PC-9 (cell line): ENCODE data around the gene SLC6A3. TPM values are rescaled to one million over a fixed set of nuclear protein-coding genes. Genes with fewer than 3 reads are reported as not detected.

ENCODE experiments used
- BruUV-seq: library from RNA; stranded (reverse); fragments of 400-500 nt; replicated peaks from 2 replicates; lab custom pipeline; 2021; lab: Mats Ljungman, UMichigan
- CTCF ChIA-PET: fragments of 300-600 bp; sonication (Branson Sonifier 250); formaldehyde crosslinking; loops from one replicate; lab custom pipeline; 2022; ENCODE audit warnings: antibody characterized with exemption; lab: Charles Lee
- POLR2A ChIA-PET: fragments of 300-600 bp; sonication (Branson Sonifier 250); formaldehyde crosslinking; loops from one replicate; lab custom pipeline; 2022; ENCODE audit warnings: antibody characterized with exemption; ENCODE audit not compliant: unreplicated experiment; lab: Charles Lee
- DNase-seq, 2 experiments: peaks; one replicate each; pipeline versions ENCODE4 v3.0.0 to v3.0.0-alpha.2; 2015 to 2022; ENCODE audit warnings: mixed read lengths in 1 of 2
- H2AFZ ChIP-seq: fragments of 200-600 bp; sonication (generic); 2 replicates; pipeline ENCODE4 v1.8.1; 2017; ENCODE audit warnings: antibody characterized with exemption
- H3F3A ChIP-seq: fragments of 200-600 bp; sonication (generic); 2 replicates; pipeline ENCODE4 v1.8.1; 2017; ENCODE audit warnings: antibody characterized with exemption, mild to moderate bottlenecking, low read depth; ENCODE audit not compliant: insufficient read depth
- H3K27ac ChIP-seq: fragments of 200-600 bp; sonication (generic); 2 replicates; pipeline ENCODE4 v1.6.1; 2016; ENCODE audit warnings: mixed run types
- H3K27me3 ChIP-seq: fragments of 200-600 bp; sonication (generic); 2 replicates; pipeline ENCODE4 v1.6.1; 2016; ENCODE audit warnings: low read depth, mixed run types; ENCODE audit not compliant: insufficient read depth
- H3K36me3 ChIP-seq: fragments of 200-600 bp; sonication (generic); 2 replicates; pipeline ENCODE4 v1.6.1; 2016; ENCODE audit warnings: low read depth, mixed run types
- H3K4me1 ChIP-seq: fragments of 200-600 bp; sonication (generic); replicated peaks from 2 replicates; pipeline ENCODE4 v1.6.1; 2016; ENCODE audit warnings: mixed run types; ENCODE audit not compliant: insufficient read depth
- H3K4me2 ChIP-seq: fragments of 200-600 bp; sonication (generic); 2 replicates; pipeline ENCODE4 v1.6.1; 2017; ENCODE audit warnings: mixed run types
- H3K4me3 ChIP-seq: fragments of 200-600 bp; sonication (generic); 2 replicates; pipeline ENCODE4 v1.6.1; 2016; ENCODE audit warnings: mixed run types
- H3K79me2 ChIP-seq: fragments of 200-600 bp; sonication (generic); 2 replicates; pipeline ENCODE4 v1.6.1; 2017; ENCODE audit warnings: low read depth, mixed run types
- H3K9me2 ChIP-seq: fragments of 200-600 bp; sonication (generic); 2 replicates; pipeline ENCODE4 v1.8.1; 2017; ENCODE audit warnings: mild to moderate bottlenecking; ENCODE audit not compliant: insufficient read depth
- H3K9me3 ChIP-seq: fragments of 200-600 bp; sonication (generic); 2 replicates; pipeline ENCODE4 v1.8.1; 2016; ENCODE audit warnings: low read depth; ENCODE audit not compliant: insufficient read depth
- H4K20me1 ChIP-seq: fragments of 200-600 bp; sonication (generic); 2 replicates; pipeline ENCODE4 v1.8.1; 2017; ENCODE audit not compliant: insufficient read depth
- CTCF ChIP-seq: fragments of 200-600 bp; sonication (generic); conservative IDR thresholded peaks from 2 replicates; pipeline ENCODE4 v1.6.1; 2017; ENCODE audit warnings: mixed run types, antibody characterized with exemption, mild to moderate bottlenecking, moderate library complexity
- EZH2 ChIP-seq: fragments of 200-600 bp; sonication (generic); IDR thresholded peaks from 2 replicates; pipeline ENCODE4 v1.8.0; 2017; ENCODE audit warnings: antibody characterized with exemption, low read depth
- intact Hi-C: fragments of 100-400 bp; cut with micrococcal nuclease; formaldehyde crosslinking; loops from one replicate; pipeline ENCODE4 v1.10.0; 2022; ENCODE audit not compliant: unreplicated experiment
- total RNA-seq: library from RNA; stranded (reverse); gene quantifications from 2 replicates; pipeline ENCODE4 v1.2.3, GENCODE V29; 2021

The SLC6A3 gene
- total RNA-seq, 1 experiment from 2014 or later, result not detected

- ChIA-PET POLR2A (no interaction called here), CTCF (no interaction called here)
- no peak for DNase-seq
- H3K27ac ChIP-seq, result no peak overlapping the region
- no peak overlapping the region for H3K4me2 ChIP-seq
- intact Hi-C loops, result loop anchor here (10.0 kb wide), 1 partner anchor 239 kb away; the partner anchor contains the start of gene SLC6A19
- H3K27me3 ChIP-seq, result peaks cover 83% of the 10 kb centered on the region
- TF ChIP-seq EZH2 (no peak), CTCF (no peak)
- no peaks in the 10 kb centered on the region for H3K9me3 ChIP-seq
- H3K79me2 ChIP-seq, result no peaks in the 10 kb centered on the region
- no peaks in the 10 kb centered on the region for H3F3A ChIP-seq
- no peaks in the 10 kb centered on the region for H3K36me3 ChIP-seq
- BruUV-seq, result no TSS peak
- no peak overlapping the region for H3K4me3 ChIP-seq
- no peaks in the 10 kb centered on the region; the same call in 1 of the 2 replicates for H4K20me1 ChIP-seq
- no peaks in the 10 kb centered on the region for H3K9me2 ChIP-seq
- H2AFZ ChIP-seq, result no peak overlapping the region
- H3K4me1 ChIP-seq, result no peaks in the 10 kb centered on the region
These were observed 1.3 kb downstream of the SLC6A3 start for GRCh38 chr5:1443991-1444360.

DNA sequence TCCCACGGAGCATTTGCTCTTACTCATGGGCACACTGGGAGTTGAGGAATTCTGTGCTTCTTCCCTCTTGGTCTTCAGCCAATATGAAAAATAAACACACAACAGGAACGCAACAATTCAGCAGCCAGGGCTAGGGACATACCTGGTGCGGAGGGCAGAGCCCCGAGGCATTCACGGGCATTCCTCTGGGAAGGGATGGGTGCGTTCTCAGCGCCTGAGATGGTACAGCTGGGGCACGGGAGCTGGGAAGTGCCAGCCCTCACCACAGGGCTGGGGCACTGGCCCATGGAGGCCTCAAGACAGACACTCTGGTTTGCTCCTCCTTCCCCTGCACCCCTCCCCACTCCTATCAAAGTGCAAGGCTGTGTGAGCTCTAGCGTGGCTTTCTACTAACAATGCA, 2.1 kb downstream of the SLC6A3 start:
- no TSS peak for BruUV-seq
- peak in 1 of 2 experiments; percentile 26 for DNase-seq
- no peak overlapping the region for H2AFZ ChIP-seq
- H4K20me1 ChIP-seq, result no peaks in the 10 kb centered on the region; the same call in 1 of the 2 replicates
- no peak overlapping the region for H3K4me2 ChIP-seq
- TF ChIP-seq EZH2, result no peak
- no peak for TF ChIP-seq CTCF
- CTCF ChIA-PET, result no interaction called here
- intact Hi-C loops, result loop anchor here (10.0 kb wide), 1 partner anchor 238 kb away; the partner anchor contains the start of gene SLC6A19
- peaks cover 83% of the 10 kb centered on the region for H3K27me3 ChIP-seq
- POLR2A ChIA-PET, result no interaction called here
- no peaks in the 10 kb centered on the region for H3K4me1 ChIP-seq
- H3F3A ChIP-seq, result no peaks in the 10 kb centered on the region
- H3K9me2 ChIP-seq, result no peaks in the 10 kb centered on the region
- H3K27ac ChIP-seq, result no peak overlapping the region
- H3K79me2 ChIP-seq, result no peaks in the 10 kb centered on the region
- no peaks in the 10 kb centered on the region for H3K36me3 ChIP-seq
- H3K9me3 ChIP-seq, result no peaks in the 10 kb centered on the region
- H3K4me3 ChIP-seq, result no peak overlapping the region

DNA sequence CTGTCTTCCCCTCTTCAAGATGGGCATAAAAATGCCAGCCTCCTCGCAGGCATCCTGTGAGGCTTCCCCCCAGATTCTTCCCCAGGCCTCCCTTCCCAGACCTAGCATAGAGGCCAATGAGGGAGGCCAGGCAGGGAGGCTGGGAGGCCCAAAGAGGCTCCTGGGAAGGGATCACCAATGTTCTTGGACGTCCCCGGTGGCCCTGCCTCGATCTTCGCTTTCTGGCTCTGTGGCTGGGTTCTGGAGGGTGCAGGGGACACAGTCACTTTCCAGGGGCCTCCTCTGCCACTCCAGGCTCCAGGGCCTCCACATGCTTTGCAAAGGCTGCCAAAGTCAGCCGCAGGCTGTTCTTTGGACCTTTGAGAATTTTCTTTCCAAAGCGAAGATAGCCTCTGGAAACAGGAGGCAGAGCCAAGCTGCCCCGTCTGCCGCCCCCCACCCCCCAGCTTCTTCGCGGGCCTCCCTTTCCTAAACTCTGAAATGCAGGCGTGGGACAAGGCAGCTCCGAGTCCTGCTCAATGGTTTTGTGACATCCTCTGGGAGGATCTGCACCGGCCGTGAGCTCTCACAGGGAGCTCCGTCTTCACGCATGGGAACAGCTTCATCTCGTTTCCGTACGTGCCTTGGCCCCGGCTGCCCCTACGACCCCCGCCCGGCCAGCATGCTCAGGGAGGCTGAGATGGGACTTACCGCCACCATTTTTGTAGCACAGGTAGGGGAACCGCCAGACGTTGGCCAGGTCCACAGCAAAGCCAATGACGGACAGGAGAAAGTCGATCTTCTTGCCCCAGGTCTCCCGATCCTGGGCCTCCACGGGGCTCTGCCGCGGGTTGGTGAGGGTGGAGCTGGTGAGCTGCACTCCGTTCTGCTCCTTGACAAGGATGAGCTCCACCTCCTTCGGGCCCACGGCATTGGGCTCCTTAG, 2.8 kb downstream of the SLC6A3 start:
- Histone ChIP-seq H3K27ac (no peak overlapping the region), H3K4me2 (no peak overlapping the region), H3K9me3 (no peaks in the 10 kb centered on the region), H3K36me3 (no peaks in the 10 kb centered on the region), H4K20me1 (no peaks in the 10 kb centered on the region; the same call in 1 of the 2 replicates), H3K9me2 (no peaks in the 10 kb centered on the region), H3K27me3 (peaks cover 83% of the 10 kb centered on the region), H3F3A (no peaks in the 10 kb centered on the region), H3K79me2 (no peaks in the 10 kb centered on the region), H3K4me3 (no peak overlapping the region), H2AFZ (no peak overlapping the region), H3K4me1 (no peaks in the 10 kb centered on the region)
- no TSS peak for BruUV-seq
- CTCF ChIA-PET, result no interaction called here
- POLR2A ChIA-PET, result no interaction called here
- DNase-seq, result no peak
- TF ChIP-seq EZH2 (no peak), CTCF (no peak)
- intact Hi-C loops, result loop anchor here (10.0 kb wide), 1 partner anchor 238 kb away; the partner anchor contains the start of gene SLC6A19
